Ovary (tissue), 10 donors: ENCODE measurements around the gene KAT14. TPM values are rescaled to one million over a fixed set of nuclear protein-coding genes. Genes with fewer than 3 reads are reported as not detected.
"Not testable (repeated sequence)": the region's sequence is repeated elsewhere in the genome, so short reads cannot be mapped to it uniquely, and the experiment has no call there.

Source experiments
- DNase-seq, 5 donors: peaks; one replicate each; pipeline ENCODE4 v3.0.0-alpha.2; 2019 to 2020
- H3K27ac ChIP-seq, 2 donors: fragments of 200-600 bp; one replicate each; pipeline versions ENCODE4 v1.5.1 to v1.8.0; 2019 to 2022
- H3K27me3 ChIP-seq: fragments of 200-600 bp; one replicate; pipeline ENCODE4 v1.8.0; 2022
- H3K36me3 ChIP-seq: fragments of 200-600 bp; sonication (generic); one replicate; pipeline ENCODE4 v1.5.1; 2019
- H3K4me1 ChIP-seq: one replicate; pipeline ENCODE4 v1.8.1; 2013; ENCODE audit warnings: mild to moderate bottlenecking, moderate library complexity; ENCODE audit not compliant: insufficient read depth
- H3K4me3 ChIP-seq: fragments of 200-600 bp; sonication (generic); one replicate; pipeline ENCODE4 v1.5.1; 2017
- H3K9me3 ChIP-seq, 2 donors: fragments of 200-600 bp in 1 of 2; sonication (generic) in 1 of 2; one replicate each; pipeline versions ENCODE4 v1.5.1 to v1.8.1; 2013 to 2019; ENCODE audit warnings: mild to moderate bottlenecking in 1 of 2, moderate library complexity in 1 of 2
- CTCF ChIP-seq, 3 donors: fragments of 450-650 bp in 2 of 3; fragments of 200-600 bp in 1 of 3; IDR thresholded peaks; one replicate each; pipeline versions ENCODE4 v1.5.1 to v1.8.0; 2016 to 2022; ENCODE audit warnings: antibody characterized with exemption in 3 of 3, mild to moderate bottlenecking in 1 of 3
- EP300 ChIP-seq: sonication (generic); formaldehyde crosslinking; IDR thresholded peaks from one replicate; pipeline ENCODE4 v1.6.1; 2017; ENCODE audit warnings: antibody characterized with exemption
- POLR2A ChIP-seq: fragments of 450-650 bp; IDR thresholded peaks from one replicate; pipeline ENCODE4 v1.6.1; 2017; ENCODE audit warnings: antibody characterized with exemption, mild to moderate bottlenecking, moderate library complexity
- WGBS, 3 donors: extraction: QIAGEN DNeasy Blood & Tissue Kit in 1 of 3; methylation state at CpG; one replicate each; pipeline versions ENCODE4 v1.1.5 to v1.1.7; 2013 to 2017; 5-methylcytosine and 5-hydroxymethylcytosine counted together
- intact Hi-C, 4 donors: fragments of 100-400 bp; cut with DNase I; formaldehyde crosslinking; loops; one replicate each; pipeline versions ENCODE4 v1.11.0 to v1.15.1; 2022 to 2023
- long read RNA-seq, 3 donors: library from polyadenylated mRNA in 2 of 3; unstranded in 2 of 3; transcript quantifications; one replicate each; pipeline ENCODE4 v2.0.0 and lab custom pipeline, GENCODE V29; 2021 to 2026
- polyA plus RNA-seq, 2 donors: library from polyadenylated mRNA; stranded (reverse); fragments of 200-250 nt in 1 of 2; fragments of 350-450 nt in 1 of 2; fragmentation: Illumina TruSeq in 1 of 2; extraction: RNeasy Lipid Tissue Mini Kit (QIAGEN cat#74804) in 1 of 2; gene quantifications; one replicate each; pipeline ENCODE4 v1.2.3, GENCODE V29; 2013 to 2014
- total RNA-seq, 7 donors: library from RNA; depleted of rRNA in 2 of 7; stranded (reverse); fragments of >200 nt in 2 of 7; fragmentation: NEBNext Ultra II Directional in 3 of 7; extraction: Animal tissue kit (Norgen Biotek cat#: 25700) in 3 of 7; gene quantifications; one replicate each; pipeline versions ENCODE4 v1.1.0 to v1.2.4, GENCODE V29; 2016 to 2023
- donor health status: DM: no; HTN: no; CAD: no; lungs with moderate emphysema.
- donor health status: DM: no; HTN: no; CAD: no.
- donor health status: Bipolar disorder and iron deficiency.
- donor health status: DM: yes; HTN: yes; CAD: no.
- donor health status: DM: no; HTN: no; CAD: no.
- donor health status: DM: yes; HTN: yes; CAD: no.

KAT14 gene
- total RNA-seq = 10 to 100 TPM; 10.0 to 18.5 (median 14.8) TPM
- polyA plus RNA-seq = 10 to 100 TPM; 11.0 to 19.5 TPM
- long read RNA-seq, donor 1, partial matches to known transcripts = 4 of 39 reads
- long read RNA-seq, donor 1, other reads (novel, unspliced or antisense) = 32 of 39 reads
- long read RNA-seq, donor 2, partial matches to known transcripts = 0 of 7 reads
- long read RNA-seq, donor 2, other reads (novel, unspliced or antisense) = 5 of 7 reads
- long read RNA-seq, donor 3, partial matches to known transcripts = 1 of 38 reads
- long read RNA-seq, donor 3, other reads (novel, unspliced or antisense) = 34 of 38 reads

DNA sequence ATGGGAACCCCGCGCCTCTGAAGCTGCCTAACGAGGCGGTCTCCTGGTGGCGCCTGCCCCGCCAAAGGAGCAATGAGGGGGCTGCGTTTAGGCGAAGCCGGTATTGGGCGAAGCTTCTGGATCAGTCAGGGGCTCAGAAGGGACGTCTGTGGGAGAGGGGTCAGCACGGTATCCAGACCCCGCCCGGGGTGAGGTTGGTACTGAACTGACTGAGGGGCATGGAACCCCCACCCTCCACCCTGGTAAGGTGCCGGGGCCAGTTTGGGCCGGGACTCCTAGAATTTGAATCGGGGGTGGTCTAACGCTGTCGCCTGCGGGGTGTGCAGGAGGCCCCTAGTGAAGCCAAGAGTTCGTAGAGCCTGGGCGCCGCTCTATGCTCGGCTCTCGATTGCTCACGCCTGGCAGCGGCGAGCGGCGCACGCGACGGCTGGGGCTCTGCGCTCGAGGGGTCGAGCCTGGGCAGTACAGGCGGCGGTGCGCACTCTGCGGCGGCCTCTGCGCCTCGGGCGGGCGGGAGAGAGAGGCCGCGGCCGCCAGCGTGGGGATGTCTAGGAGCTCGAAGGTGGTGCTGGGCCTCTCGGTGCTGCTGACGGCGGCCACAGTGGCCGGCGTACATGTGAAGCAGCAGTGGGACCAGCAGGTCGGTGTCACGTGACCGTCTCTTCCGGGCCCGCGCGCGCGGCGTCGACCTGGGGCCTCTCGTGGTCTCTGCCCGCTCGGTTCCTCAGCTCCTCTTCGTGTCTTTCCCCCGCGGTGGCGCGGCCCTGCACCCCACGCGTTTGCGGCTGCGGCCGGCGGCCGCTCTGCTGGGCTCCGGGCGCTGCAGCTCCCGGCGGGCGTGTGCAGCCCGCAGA, at the start of gene KAT14, which contains the start of gene PET117:
Gene KAT14, plus strand, starts transcription at position 452 of the 854 bp plus-strand sequence. CDS start 4,798 bp downstream, outside the sequence.
Gene PET117, plus strand, starts transcription at position 452 of the 854 bp plus-strand sequence. Its CDS starts 93 bp downstream, at position 545.
- H3K4me3 ChIP-seq = peak within 1 kb of the TSS; percentile 98
- peaks cover 13% of the 10 kb centered on the region for H3K4me1 ChIP-seq
- H3K27ac ChIP-seq = peak within 1 kb of the TSS; percentile 74 to 77
- intact Hi-C loops = no loop called here
- DNase-seq = peak; percentile 86 to 93 (median 93)
- H3K36me3 ChIP-seq = no peaks in the 10 kb centered on the region
- H3K9me3 ChIP-seq = no peaks in the 10 kb centered on the region
- no peaks in the 10 kb centered on the region for H3K27me3 ChIP-seq
- WGBS, 3 donors = 0 to 1% (median 1%) methylated on average over 71 to 87 of the region's 87 CpGs
- TF ChIP-seq POLR2A (peak; percentile 41), EP300 (no peak), CTCF (IDR thresholded peaks at IDR 0.05) (no peak)

GRCh38 chr20:18088298-18088697, 49.4 kb upstream of the KAT14 start:
- 80 to 84% (median 83%) methylated on average over 3 of the region's 3 CpGs for WGBS, 3 donors
- intact Hi-C loops, H3K4me3 ChIP-seq: not testable (repeated sequence)

DNA sequence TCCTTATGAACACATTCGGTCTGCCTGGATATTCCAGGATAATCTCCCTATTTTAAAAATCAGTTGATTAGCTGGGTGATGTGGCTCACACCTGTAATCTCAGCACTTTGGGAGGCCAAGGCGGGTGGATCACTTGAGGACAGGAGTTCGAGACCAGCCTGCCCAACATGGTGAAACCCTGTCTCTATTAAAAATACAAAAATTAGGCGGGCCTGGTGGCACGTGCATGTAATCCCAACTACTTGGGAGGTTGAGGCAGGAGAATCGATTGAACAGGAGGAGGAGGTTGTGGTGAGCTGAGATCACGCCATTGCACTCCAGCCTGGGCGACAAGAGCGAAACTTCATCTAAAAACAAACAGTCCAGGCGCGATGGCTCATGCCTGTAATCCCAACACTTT, 48.8 kb upstream of the KAT14 start:
- H3K27me3 ChIP-seq, intact Hi-C loops, H3K27ac ChIP-seq, H3K36me3 ChIP-seq, H3K4me1 ChIP-seq, H3K4me3 ChIP-seq, H3K9me3 ChIP-seq, DNase-seq: not testable (repeated sequence)
- WGBS, 3 donors = 87 to 95% (median 89%) methylated on average over 11 of the region's 11 CpGs

More at GRCh38 chr20:18088298-18088697, 49.4 kb upstream of the KAT14 start:
- H3K36me3 ChIP-seq, H3K9me3 ChIP-seq, H3K27me3 ChIP-seq, H3K27ac ChIP-seq, DNase-seq, H3K4me1 ChIP-seq: not testable (repeated sequence)

GRCh38 chr20:18090044-18090443, 47.6 kb upstream of the KAT14 start:
- no peaks in the 10 kb centered on the region for H3K9me3 ChIP-seq
- TF ChIP-seq CTCF (IDR thresholded peaks at IDR 0.05) (no peak), EP300 (no peak), POLR2A (no peak)
- H3K4me1 ChIP-seq = no peaks in the 10 kb centered on the region
- DNase-seq = no peak
- WGBS, 3 donors = 14 to 25% (median 14%) methylated on average over 3 of the region's 3 CpGs
- no peak overlapping the region for H3K27ac ChIP-seq
- no peak overlapping the region for H3K4me3 ChIP-seq
- no peaks in the 10 kb centered on the region for H3K27me3 ChIP-seq
- intact Hi-C loops = no loop called here
- no peaks in the 10 kb centered on the region for H3K36me3 ChIP-seq

- intact Hi-C loops = no loop called here
- DNase-seq = no peak
- 85 to 92% (median 87%) methylated on average over 10 of the region's 10 CpGs for WGBS, 3 donors
- H3K4me1 ChIP-seq = no peaks in the 10 kb centered on the region
- no peak overlapping the region for H3K27ac ChIP-seq
- H3K36me3 ChIP-seq = no peaks in the 10 kb centered on the region
- no peaks in the 10 kb centered on the region for H3K27me3 ChIP-seq
- no peak for TF ChIP-seq CTCF (IDR thresholded peaks at IDR 0.05)
- TF ChIP-seq EP300 = no peak
- no peak for TF ChIP-seq POLR2A
- H3K9me3 ChIP-seq = no peaks in the 10 kb centered on the region
- H3K4me3 ChIP-seq = no peak overlapping the region
These were observed 47.2 kb upstream of the KAT14 start for GRCh38 chr20:18090477-18090876.
